HepG2 (cell line): ENCODE results near the gene RAP1GAP2. TPM values are rescaled to one million over a fixed set of nuclear protein-coding genes. Genes with fewer than 3 reads are reported as not detected.

Experiments
- ATF7-NPFF ChIP-seq: sonication (generic); formaldehyde crosslinking; IDR thresholded peaks from 2 replicates; pipeline ENCODE4 v1.8.1; 2023; ENCODE audit warnings: mild to moderate bottlenecking, low read depth, missing genetic modification reagents, moderate library complexity
- CREB1 ChIP-seq, 2 experiments: fragments of 450-650 bp in 1 of 2; IDR thresholded peaks; 2 replicates each; pipeline ENCODE4 v1.6.1; 2016 to 2017; ENCODE audit warnings: control low read depth in 1 of 2, mild to moderate bottlenecking in 1 of 2, missing compliant biosample characterization in 1 of 2, missing genetic modification characterization in 1 of 2
- DNMT1 ChIP-seq: sonication (generic); formaldehyde crosslinking; IDR thresholded peaks from 2 replicates; pipeline ENCODE4 v1.5.1; 2020; ENCODE audit warnings: mild to moderate bottlenecking, missing genetic modification reagents
- DPF2 ChIP-seq: sonication (generic); formaldehyde crosslinking; IDR thresholded peaks from 2 replicates; pipeline ENCODE4 v1.4.0; 2020; ENCODE audit warnings: mild to moderate bottlenecking, low read depth, missing genetic modification reagents, borderline replicate concordance
- FOXA1 ChIP-seq, 2 experiments: fragments of 450-650 bp in 1 of 2; sonication (generic) in 1 of 2; formaldehyde crosslinking in 1 of 2; IDR thresholded peaks; 2 replicates each; pipeline versions ENCODE4 v1.4.0 to v1.6.1; 2016 to 2020; ENCODE audit warnings: missing genetic modification reagents in 1 of 2
- KLF6 ChIP-seq: IDR thresholded peaks from 2 replicates; pipeline ENCODE4 v1.8.0; 2016; ENCODE audit warnings: missing biosample characterization, missing genetic modification reagents
- MLLT10 ChIP-seq: sonication (generic); formaldehyde crosslinking; IDR thresholded peaks from 2 replicates; pipeline ENCODE4 v1.4.0; 2020; ENCODE audit warnings: missing genetic modification reagents
- NR0B2 ChIP-seq: sonication (generic); formaldehyde crosslinking; IDR thresholded peaks from 2 replicates; pipeline ENCODE4 v1.4.0; 2020; ENCODE audit warnings: mild to moderate bottlenecking, missing genetic modification reagents
- NRL ChIP-seq: sonication (generic); formaldehyde crosslinking; IDR thresholded peaks from 2 replicates; pipeline ENCODE4 v1.5.0; 2020; ENCODE audit warnings: missing genetic modification reagents, mild to moderate bottlenecking, moderate library complexity, borderline replicate concordance
- SP4 ChIP-seq: sonication (generic); formaldehyde crosslinking; IDR thresholded peaks from 2 replicates; pipeline ENCODE4 v1.8.1; 2023; ENCODE audit warnings: mild to moderate bottlenecking, missing genetic modification reagents
- TP53 ChIP-seq: sonication (generic); formaldehyde crosslinking; conservative IDR thresholded peaks from 2 replicates; pipeline ENCODE4 v1.4.0; 2020; ENCODE audit warnings: missing genetic modification reagents
- XRCC5 ChIP-seq: fragments of 200-400 bp; formaldehyde crosslinking; optimal IDR thresholded peaks from 2 replicates; pipeline ENCODE3; 2017; ENCODE audit warnings: mild to moderate bottlenecking, low read length
- ZNF329 ChIP-seq: sonication (generic); formaldehyde crosslinking; IDR thresholded peaks from 2 replicates; pipeline ENCODE4 v1.9.0; 2021; ENCODE audit warnings: low read depth, mild to moderate bottlenecking, missing genetic modification reagents
- ZNF501 ChIP-seq: sonication (generic); formaldehyde crosslinking; IDR thresholded peaks from 2 replicates; pipeline ENCODE4 v1.5.1; 2020; ENCODE audit warnings: mild to moderate bottlenecking, moderate library complexity, missing genetic modification reagents
- ZNF556 ChIP-seq: sonication (generic); formaldehyde crosslinking; IDR thresholded peaks from 2 replicates; pipeline ENCODE4 v1.4.0; 2020; ENCODE audit warnings: mild to moderate bottlenecking, missing genetic modification reagents, borderline replicate concordance
- ZNF616 ChIP-seq: sonication (generic); formaldehyde crosslinking; IDR thresholded peaks from 2 replicates; pipeline ENCODE4 v1.5.0; 2020; ENCODE audit warnings: low read depth, mild to moderate bottlenecking, missing genetic modification reagents
- ZZZ3 ChIP-seq: sonication (generic); formaldehyde crosslinking; IDR thresholded peaks from 2 replicates; pipeline ENCODE4 v1.4.0; 2020; ENCODE audit warnings: missing genetic modification reagents, mild to moderate bottlenecking, borderline replicate concordance
- polyA plus RNA-seq, 8 experiments: library from polyadenylated mRNA; depleted of rRNA in 3 of 8; stranded (reverse) in 7 of 8; unstranded in 1 of 8; fragments of >200 nt; fragmentation: Illumina TruSeq in 4 of 8; extraction: Trizol in 4 of 8; gene quantifications; 2 replicates each; pipeline versions ENCODE4 v1.2.1 to v1.2.3, GENCODE V29; 2011 to 2016; ENCODE audit warnings: low read depth in 4 of 8, missing spikeins in 1 of 8, mixed read lengths in 1 of 8; ENCODE audit not compliant: insufficient read depth in 1 of 8
- total RNA-seq, 5 experiments: library from RNA; depleted of rRNA; stranded (reverse); fragments of >200 nt; fragmentation: Illumina TruSeq; extraction: Trizol; gene quantifications; 2 replicates each; pipeline ENCODE4 v1.2.3, GENCODE V29; 2016; ENCODE audit warnings: low read depth in 1 of 5
- TF ChIP-seq, protein P1 (sequence below): sonication (generic); formaldehyde crosslinking; IDR thresholded peaks from 2 replicates; pipeline ENCODE4 v1.4.0; 2020; ENCODE audit warnings: mild to moderate bottlenecking, missing genetic modification reagents
- TF ChIP-seq, protein P2 (sequence below): IDR thresholded peaks from 2 replicates; pipeline ENCODE4 v1.6.1; 2016; ENCODE audit warnings: low read depth
- TF ChIP-seq, protein P3 (sequence below): sonication (generic); formaldehyde crosslinking; IDR thresholded peaks from 2 replicates; pipeline ENCODE4 v1.8.0; 2022; ENCODE audit warnings: missing genetic modification reagents, low read depth, mild to moderate bottlenecking, borderline replicate concordance
- TF ChIP-seq, protein P4 (sequence below): sonication (generic); formaldehyde crosslinking; conservative IDR thresholded peaks from 2 replicates; pipeline ENCODE4 v1.8.0; 2022; ENCODE audit warnings: mild to moderate bottlenecking, moderate library complexity, missing genetic modification reagents

RAP1GAP2 gene
- total and polyA plus RNA-seq, 2 of the 13 experiments (the other 11 are each of a cell fraction or from before 2014, with no cell fraction given), result 10.9 to 12.0 TPM

- TF ChIP-seq TP53 (CRISPR knock-in tag) (peak; percentile 94; the same call in 1 of the 2 replicates), ZZZ3 (CRISPR knock-in tag) (no peak), NRL (CRISPR knock-in tag) (peak; percentile 91), XRCC5 (peak; percentile 88), KLF6 (CRISPR knock-in tag) (peak; percentile 99), MLLT10 (CRISPR knock-in tag) (no peak), DPF2 (no peak), FOXA1 (IDR thresholded peaks at IDR 0.05) (no peak), FOXA1 (CRISPR knock-in tag; IDR thresholded peaks at IDR 0.05) (peak; percentile 43; the same call in 1 of the 2 replicates), DNMT1 (CRISPR knock-in tag) (peak; percentile 61; the same call in 1 of the 2 replicates), ZNF616 (CRISPR knock-in tag) (peak; percentile 94), ZNF501 (CRISPR knock-in tag) (peak; percentile 89), ZNF556 (CRISPR knock-in tag) (no peak), ZNF329 (CRISPR knock-in tag) (peak; percentile 93), ATF7-NPFF (CRISPR knock-in tag) (peak; percentile 99), NR0B2 (CRISPR knock-in tag) (peak; percentile 98), SP4 (CRISPR knock-in tag) (peak; percentile 81), CREB1 (IDR thresholded peaks at IDR 0.05) (no peak), CREB1 (CRISPR knock-in tag; IDR thresholded peaks at IDR 0.05) (no peak)
- TF ChIP-seq, protein P1, sequence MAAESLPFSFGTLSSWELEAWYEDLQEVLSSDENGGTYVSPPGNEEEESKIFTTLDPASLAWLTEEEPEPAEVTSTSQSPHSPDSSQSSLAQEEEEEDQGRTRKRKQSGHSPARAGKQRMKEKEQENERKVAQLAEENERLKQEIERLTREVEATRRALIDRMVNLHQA (CRISPR knock-in tag), result no peak
- TF ChIP-seq, protein P2, sequence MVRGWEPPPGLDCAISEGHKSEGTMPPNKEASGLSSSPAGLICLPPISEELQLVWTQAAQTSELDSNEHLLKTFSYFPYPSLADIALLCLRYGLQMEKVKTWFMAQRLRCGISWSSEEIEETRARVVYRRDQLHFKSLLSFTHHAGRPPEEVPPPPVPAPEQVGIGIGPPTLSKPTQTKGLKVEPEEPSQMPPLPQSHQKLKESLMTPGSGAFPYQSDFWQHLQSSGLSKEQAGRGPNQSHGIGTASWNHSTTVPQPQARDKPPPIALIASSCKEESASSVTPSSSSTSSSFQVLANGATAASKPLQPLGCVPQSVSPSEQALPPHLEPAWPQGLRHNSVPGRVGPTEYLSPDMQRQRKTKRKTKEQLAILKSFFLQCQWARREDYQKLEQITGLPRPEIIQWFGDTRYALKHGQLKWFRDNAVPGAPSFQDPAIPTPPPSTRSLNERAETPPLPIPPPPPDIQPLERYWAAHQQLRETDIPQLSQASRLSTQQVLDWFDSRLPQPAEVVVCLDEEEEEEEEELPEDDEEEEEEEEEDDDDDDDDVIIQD (CRISPR knock-in tag), result 0 out of 2 replicates have a peak, but pooled peaks have one; percentile 53
- TF ChIP-seq, protein P3, sequence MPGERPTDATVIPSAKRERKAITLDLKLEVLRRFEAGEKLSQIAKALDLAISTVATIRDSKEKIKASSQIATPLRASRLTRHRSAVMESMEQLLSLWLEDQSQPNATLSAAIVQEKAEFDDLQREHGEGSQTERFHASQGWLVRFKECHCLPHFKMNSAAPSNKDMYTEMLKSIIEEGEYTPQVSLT (CRISPR knock-in tag), result no peak
- TF ChIP-seq, protein P4, sequence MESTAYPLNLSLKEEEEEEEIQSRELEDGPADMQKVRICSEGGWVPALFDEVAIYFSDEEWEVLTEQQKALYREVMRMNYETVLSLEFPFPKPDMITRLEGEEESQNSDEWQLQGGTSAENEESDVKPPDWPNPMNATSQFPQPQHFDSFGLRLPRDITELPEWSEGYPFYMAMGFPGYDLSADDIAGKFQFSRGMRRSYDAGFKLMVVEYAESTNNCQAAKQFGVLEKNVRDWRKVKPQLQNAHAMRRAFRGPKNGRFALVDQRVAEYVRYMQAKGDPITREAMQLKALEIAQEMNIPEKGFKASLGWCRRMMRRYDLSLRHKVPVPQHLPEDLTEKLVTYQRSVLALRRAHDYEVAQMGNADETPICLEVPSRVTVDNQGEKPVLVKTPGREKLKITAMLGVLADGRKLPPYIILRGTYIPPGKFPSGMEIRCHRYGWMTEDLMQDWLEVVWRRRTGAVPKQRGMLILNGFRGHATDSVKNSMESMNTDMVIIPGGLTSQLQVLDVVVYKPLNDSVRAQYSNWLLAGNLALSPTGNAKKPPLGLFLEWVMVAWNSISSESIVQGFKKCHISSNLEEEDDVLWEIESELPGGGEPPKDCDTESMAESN (CRISPR knock-in tag), result peak; percentile 98
Observed at GRCh38 chr17:2749784-2750181, 46.5 kb upstream of the RAP1GAP2 start (continued).
